ENCODE results near the gene PRXL2B. TPM values are rescaled to one million over a fixed set of nuclear protein-coding genes. Genes with fewer than 3 reads are reported as not detected.
A peak's percentile ranks its signal among the peaks of the same experiment; 100 is the strongest.

PRXL2B gene
- total and polyA plus RNA-seq, 10 of the 15 experiments (the other 5 are each of a cell fraction or from before 2014, with no cell fraction given), result 0.44 to 5.6 (median 4.0) TPM

DNA sequence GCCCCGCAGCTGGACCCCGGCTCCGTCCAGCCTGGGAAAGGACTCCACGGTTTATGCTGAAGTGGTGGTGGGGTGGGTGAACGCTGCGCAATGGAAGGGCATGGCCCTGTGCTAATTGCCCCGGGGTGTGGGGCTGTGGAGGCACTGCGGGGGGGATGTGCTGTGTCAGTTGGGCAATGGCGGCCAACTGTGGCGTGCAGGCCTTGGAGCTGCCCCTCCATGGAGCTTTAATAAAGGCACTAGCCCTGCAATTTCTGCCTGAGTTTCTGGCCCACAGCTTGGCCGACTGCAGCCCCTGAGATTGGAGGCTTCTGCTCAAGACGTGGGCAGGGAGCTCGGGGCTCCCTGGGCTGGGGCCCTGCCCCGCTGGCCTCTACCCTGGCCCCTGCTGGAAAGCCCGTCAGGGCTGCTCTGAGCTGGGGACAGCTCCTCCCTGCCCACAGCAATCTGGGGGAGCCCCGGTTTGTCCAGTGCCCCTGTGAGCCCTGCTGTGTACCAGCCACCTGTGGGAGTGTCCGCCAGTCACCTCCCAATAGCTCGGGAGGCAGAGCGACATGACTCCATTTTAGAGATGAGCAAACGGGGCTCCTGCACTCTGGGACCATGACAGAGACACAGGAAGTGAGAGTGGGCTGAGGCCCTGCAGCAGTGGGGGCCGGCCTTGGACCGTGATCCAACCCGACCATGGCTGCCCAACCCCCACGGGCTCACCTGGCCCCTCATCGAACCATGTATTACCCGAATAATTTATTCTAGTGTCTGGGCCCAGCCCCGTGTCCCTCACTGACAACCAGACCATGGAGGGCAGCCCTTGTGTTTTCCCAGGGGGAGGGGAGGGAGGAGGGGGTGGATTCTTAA is 39.1 kb upstream of the PRXL2B start (continued):
- TF ChIP-seq MYB (IDR thresholded peaks at IDR 0.05; ENCODE audit: borderline replicate concordance, low read depth, low read length), result no peak
- TF ChIP-seq PAX5 (IDR thresholded peaks at IDR 0.05; ENCODE audit: borderline replicate concordance, low read depth, low read length), result peak; percentile 33; the same call in 1 of the 2 replicates
- no peak for TF ChIP-seq CBX5 (IDR thresholded peaks at IDR 0.05; ENCODE audit: low read depth)
- TF ChIP-seq, protein P1, sequence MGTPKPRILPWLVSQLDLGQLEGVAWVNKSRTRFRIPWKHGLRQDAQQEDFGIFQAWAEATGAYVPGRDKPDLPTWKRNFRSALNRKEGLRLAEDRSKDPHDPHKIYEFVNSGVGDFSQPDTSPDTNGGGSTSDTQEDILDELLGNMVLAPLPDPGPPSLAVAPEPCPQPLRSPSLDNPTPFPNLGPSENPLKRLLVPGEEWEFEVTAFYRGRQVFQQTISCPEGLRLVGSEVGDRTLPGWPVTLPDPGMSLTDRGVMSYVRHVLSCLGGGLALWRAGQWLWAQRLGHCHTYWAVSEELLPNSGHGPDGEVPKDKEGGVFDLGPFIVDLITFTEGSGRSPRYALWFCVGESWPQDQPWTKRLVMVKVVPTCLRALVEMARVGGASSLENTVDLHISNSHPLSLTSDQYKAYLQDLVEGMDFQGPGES (IDR thresholded peaks at IDR 0.05), result no peak
- TF ChIP-seq, protein P2, sequence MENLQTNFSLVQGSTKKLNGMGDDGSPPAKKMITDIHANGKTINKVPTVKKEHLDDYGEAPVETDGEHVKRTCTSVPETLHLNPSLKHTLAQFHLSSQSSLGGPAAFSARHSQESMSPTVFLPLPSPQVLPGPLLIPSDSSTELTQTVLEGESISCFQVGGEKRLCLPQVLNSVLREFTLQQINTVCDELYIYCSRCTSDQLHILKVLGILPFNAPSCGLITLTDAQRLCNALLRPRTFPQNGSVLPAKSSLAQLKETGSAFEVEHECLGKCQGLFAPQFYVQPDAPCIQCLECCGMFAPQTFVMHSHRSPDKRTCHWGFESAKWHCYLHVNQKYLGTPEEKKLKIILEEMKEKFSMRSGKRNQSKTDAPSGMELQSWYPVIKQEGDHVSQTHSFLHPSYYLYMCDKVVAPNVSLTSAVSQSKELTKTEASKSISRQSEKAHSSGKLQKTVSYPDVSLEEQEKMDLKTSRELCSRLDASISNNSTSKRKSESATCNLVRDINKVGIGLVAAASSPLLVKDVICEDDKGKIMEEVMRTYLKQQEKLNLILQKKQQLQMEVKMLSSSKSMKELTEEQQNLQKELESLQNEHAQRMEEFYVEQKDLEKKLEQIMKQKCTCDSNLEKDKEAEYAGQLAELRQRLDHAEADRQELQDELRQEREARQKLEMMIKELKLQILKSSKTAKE (IDR thresholded peaks at IDR 0.05; ENCODE audit: low read depth, poor library complexity, severe bottlenecking), result no peak
- TF ChIP-seq ZNF24 (IDR thresholded peaks at IDR 0.05), result no peak
- TF ChIP-seq CREM (IDR thresholded peaks at IDR 0.05; ENCODE audit: low read depth), result peak; percentile 40; the same call in 1 of the 2 replicates
- TF ChIP-seq, protein P3, sequence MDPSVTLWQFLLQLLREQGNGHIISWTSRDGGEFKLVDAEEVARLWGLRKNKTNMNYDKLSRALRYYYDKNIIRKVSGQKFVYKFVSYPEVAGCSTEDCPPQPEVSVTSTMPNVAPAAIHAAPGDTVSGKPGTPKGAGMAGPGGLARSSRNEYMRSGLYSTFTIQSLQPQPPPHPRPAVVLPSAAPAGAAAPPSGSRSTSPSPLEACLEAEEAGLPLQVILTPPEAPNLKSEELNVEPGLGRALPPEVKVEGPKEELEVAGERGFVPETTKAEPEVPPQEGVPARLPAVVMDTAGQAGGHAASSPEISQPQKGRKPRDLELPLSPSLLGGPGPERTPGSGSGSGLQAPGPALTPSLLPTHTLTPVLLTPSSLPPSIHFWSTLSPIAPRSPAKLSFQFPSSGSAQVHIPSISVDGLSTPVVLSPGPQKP (IDR thresholded peaks at IDR 0.05; ENCODE audit: low read depth, low read length), result no peak; the same call in 1 of the 2 replicates

Measured in GM12878 (cell line).